Nephron (organoid): ENCODE results near the gene PLEKHM2.
"Not testable (repeated sequence)": the region's sequence is repeated elsewhere in the genome, so short reads cannot be mapped to it uniquely, and the experiment has no call there.

Experiments
- H3K27ac Mint-ChIP-seq, 3 experiments: 2 replicates each; pipeline ENCODE4 v1.8.0; 2020; ENCODE audit warnings: mixed read lengths in 3 of 3, mild to moderate bottlenecking in 2 of 3, moderate library complexity in 1 of 3
- H3K27me3 Mint-ChIP-seq: 2 replicates; pipeline ENCODE4 v1.8.0; 2021; ENCODE audit warnings: low read depth, mild to moderate bottlenecking, moderate library complexity, mixed read lengths
- H3K36me3 Mint-ChIP-seq: 2 replicates; pipeline ENCODE4 v1.8.0; 2020; ENCODE audit warnings: low read depth, mixed read lengths
- H3K4me1 Mint-ChIP-seq: 2 replicates; pipeline ENCODE4 v1.8.0; 2020; ENCODE audit warnings: mixed read lengths
- H3K4me3 Mint-ChIP-seq, 3 experiments: 2 replicates each; pipeline ENCODE4 v1.8.0; 2020; ENCODE audit warnings: mild to moderate bottlenecking in 3 of 3, mixed read lengths in 3 of 3, moderate library complexity in 2 of 3
- H3K9me3 Mint-ChIP-seq: 2 replicates; pipeline ENCODE4 v1.8.0; 2020; ENCODE audit warnings: mixed read lengths
- TF ChIP-seq, protein P1 (sequence below), 3 experiments: fragments of 200-600 bp; sonication (generic); IDR thresholded peaks; one replicate each; pipeline ENCODE4 v1.5.0; 2021; ENCODE audit warnings: antibody characterized with exemption in 3 of 3; ENCODE audit not compliant: unreplicated experiment in 3 of 3

Gene PLEKHM2

DNA sequence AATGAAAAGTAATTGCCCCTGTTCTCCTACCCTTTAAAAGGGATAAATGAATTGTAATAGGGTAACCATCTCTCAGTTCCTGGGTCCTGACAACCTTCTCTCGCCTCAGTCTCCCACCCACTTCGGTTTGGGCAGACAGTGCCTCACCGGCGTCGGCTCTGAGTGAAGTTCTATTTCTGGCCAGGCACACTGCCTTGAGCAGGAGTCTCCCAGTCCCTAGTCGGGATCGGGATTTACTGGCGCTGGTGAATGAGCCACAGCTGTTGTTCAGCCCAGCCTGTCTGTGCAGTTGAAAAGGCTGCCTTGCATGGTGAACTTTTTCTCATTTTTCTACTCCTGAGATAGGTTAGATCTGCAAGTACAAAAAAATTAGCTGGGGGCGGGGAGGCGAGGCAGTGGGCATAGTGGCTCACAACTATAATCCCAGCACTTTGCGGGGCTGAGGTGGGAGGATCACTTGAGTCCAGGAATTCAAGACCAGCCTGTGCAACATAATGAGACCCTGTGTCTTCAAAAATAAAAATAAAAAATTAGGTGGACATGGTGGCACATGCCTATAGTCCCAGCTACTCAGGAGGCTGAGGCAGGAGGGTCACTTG, 7.4 kb downstream of the PLEKHM2 start:
- Mint-ChIP-seq H3K36me3 (peaks cover 28% of the 10 kb centered on the region), H3K4me3 (peak overlapping the region in 2 of 3 experiments; percentile 25 to 61), H3K27ac (peak overlapping the region; percentile 88 to 92 (median 89)), H3K4me1 (peaks cover 40% of the 10 kb centered on the region), H3K27me3 (no peaks in the 10 kb centered on the region), H3K9me3 (no peaks in the 10 kb centered on the region)
- TF ChIP-seq, protein P1, sequence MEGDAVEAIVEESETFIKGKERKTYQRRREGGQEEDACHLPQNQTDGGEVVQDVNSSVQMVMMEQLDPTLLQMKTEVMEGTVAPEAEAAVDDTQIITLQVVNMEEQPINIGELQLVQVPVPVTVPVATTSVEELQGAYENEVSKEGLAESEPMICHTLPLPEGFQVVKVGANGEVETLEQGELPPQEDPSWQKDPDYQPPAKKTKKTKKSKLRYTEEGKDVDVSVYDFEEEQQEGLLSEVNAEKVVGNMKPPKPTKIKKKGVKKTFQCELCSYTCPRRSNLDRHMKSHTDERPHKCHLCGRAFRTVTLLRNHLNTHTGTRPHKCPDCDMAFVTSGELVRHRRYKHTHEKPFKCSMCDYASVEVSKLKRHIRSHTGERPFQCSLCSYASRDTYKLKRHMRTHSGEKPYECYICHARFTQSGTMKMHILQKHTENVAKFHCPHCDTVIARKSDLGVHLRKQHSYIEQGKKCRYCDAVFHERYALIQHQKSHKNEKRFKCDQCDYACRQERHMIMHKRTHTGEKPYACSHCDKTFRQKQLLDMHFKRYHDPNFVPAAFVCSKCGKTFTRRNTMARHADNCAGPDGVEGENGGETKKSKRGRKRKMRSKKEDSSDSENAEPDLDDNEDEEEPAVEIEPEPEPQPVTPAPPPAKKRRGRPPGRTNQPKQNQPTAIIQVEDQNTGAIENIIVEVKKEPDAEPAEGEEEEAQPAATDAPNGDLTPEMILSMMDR (IDR thresholded peaks at IDR 0.05; ENCODE audit: unreplicated experiment in 3 of 3): no peak

- Mint-ChIP-seq H3K4me1 (peaks cover 46% of the 10 kb centered on the region), H3K4me3 (peak overlapping the region in 1 of 3 experiments; percentile 24)
Measured at GRCh38 chr1:15692121-15692682, 8.1 kb downstream of the PLEKHM2 start.

DNA sequence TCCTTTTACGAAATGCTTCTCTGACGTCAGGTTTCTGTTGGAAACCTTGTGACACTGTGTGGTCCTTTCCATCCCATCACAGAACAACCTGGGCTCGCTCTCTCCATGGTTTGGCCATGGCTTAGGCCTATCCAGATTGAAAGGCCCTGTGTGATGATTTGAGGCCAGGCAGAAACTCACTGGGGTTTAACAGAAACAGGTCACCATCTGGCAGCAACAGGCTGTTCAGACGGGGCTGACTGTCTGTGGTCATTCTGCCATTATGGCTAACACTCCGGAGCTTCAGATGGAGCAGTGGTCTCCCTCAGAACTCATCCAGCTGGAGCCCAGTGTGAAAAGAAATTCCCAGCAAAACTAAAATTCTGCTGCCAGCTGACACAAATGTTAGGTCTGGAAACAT, 9.3 kb downstream of the PLEKHM2 start:
- H3K27ac Mint-ChIP-seq: no peak overlapping the region
- peaks cover 41% of the 10 kb centered on the region for H3K4me1 Mint-ChIP-seq
- TF ChIP-seq, protein P1 (IDR thresholded peaks at IDR 0.05; ENCODE audit: unreplicated experiment in 3 of 3): no peak
- no peak overlapping the region for H3K4me3 Mint-ChIP-seq
- peaks cover 26% of the 10 kb centered on the region for H3K36me3 Mint-ChIP-seq
- H3K9me3 Mint-ChIP-seq: no peaks in the 10 kb centered on the region
- no peaks in the 10 kb centered on the region for H3K27me3 Mint-ChIP-seq

More at GRCh38 chr1:15692121-15692682, 8.1 kb downstream of the PLEKHM2 start:
- peak overlapping the region; percentile 61 to 92 (median 88) for H3K27ac Mint-ChIP-seq
- peaks cover 33% of the 10 kb centered on the region for H3K36me3 Mint-ChIP-seq
- no peaks in the 10 kb centered on the region for H3K27me3 Mint-ChIP-seq
- TF ChIP-seq, protein P1 (IDR thresholded peaks at IDR 0.05; ENCODE audit: unreplicated experiment in 3 of 3): no peak
- H3K9me3 Mint-ChIP-seq: no peaks in the 10 kb centered on the region

- TF ChIP-seq, protein P1 (IDR thresholded peaks at IDR 0.05; ENCODE audit: unreplicated experiment in 3 of 3): no peak
- Mint-ChIP-seq H3K27ac (peak overlapping the region; percentile 51 to 74 (median 72)), H3K4me3 (no peak overlapping the region), H3K4me1 (peaks cover 35% of the 10 kb centered on the region), H3K9me3 (no peaks in the 10 kb centered on the region), H3K36me3 (peaks cover 15% of the 10 kb centered on the region), H3K27me3 (no peaks in the 10 kb centered on the region)
Measured at GRCh38 chr1:15696956-15697521, 12.9 kb downstream of the PLEKHM2 start.

DNA sequence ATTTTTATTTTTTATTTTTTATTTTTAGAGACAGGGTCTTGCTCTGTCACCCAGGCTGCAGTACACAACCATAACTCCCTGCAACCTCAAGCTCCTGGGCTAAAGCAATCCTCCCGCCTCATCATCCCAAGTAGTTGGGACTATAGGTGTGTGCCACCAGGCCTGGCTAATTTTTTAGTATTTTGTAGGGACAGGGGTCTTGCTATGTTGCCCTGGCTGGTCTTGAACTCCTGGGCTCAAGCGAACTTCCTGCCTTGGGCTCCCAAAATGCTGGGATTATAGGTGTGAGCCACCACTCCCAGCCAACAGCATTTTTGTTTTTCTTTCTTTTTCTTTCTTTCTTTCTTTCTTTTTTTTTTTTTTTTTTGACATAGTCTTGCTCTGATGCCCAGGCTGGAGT, 14.1 kb downstream of the PLEKHM2 start:
- Mint-ChIP-seq H3K9me3 (no peaks in the 10 kb centered on the region), H3K4me3 (no peak overlapping the region), H3K27me3 (no peaks in the 10 kb centered on the region), H3K27ac (no peak overlapping the region), H3K36me3 (peaks cover 15% of the 10 kb centered on the region), H3K4me1 (peaks cover 34% of the 10 kb centered on the region)
- TF ChIP-seq, protein P1 (IDR thresholded peaks at IDR 0.05; ENCODE audit: unreplicated experiment in 3 of 3): no peak

DNA sequence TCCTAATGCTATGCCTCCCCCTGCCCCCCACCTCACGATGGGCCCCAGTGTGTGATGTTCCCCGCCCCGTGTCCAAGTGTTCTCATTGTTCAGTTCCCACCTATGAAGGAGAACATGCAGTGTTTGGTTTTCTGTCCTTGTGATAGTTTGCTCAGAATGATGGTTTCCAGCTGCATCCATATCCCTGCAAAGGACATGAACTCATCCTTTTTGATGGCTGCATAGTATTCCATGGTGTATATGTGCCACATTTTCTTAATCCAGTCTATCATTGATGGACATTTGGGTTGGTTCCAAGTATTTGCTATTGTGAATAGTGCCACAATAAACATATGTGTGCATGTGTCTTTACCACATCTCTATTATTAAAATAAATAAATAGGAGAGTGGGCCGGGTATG, 15.2 kb downstream of the PLEKHM2 start:
- H3K4me3 Mint-ChIP-seq, H3K27ac Mint-ChIP-seq, H3K27me3 Mint-ChIP-seq, H3K9me3 Mint-ChIP-seq: not testable (repeated sequence)
- Mint-ChIP-seq H3K36me3 (peaks cover 15% of the 10 kb centered on the region), H3K4me1 (peaks cover 42% of the 10 kb centered on the region)
